ENCODE data around the gene LAMB3.
A peak's percentile ranks its signal among the peaks of the same experiment; 100 is the strongest.

The LAMB3 gene

DNA sequence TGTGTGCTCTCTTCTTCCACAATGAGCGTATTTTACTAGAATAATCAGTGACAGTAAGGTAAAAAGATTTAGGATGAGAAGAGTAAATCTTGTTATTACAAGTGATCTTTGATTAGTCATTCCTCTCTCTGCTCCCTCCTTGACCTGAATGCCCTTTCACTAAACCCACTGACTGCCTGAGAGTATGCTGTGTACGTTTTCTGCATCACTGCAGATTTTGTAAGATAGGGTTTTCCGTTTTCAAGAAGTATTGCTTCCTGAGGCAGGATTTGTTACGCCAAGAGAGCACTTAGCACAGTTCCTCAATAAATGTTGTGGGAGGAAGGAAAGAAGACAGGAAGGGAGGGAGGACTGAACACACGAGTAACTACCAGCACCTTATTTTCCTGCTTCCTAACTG is 7.7 kb upstream of the LAMB3 start:
- DNase-seq = no peak

DNA sequence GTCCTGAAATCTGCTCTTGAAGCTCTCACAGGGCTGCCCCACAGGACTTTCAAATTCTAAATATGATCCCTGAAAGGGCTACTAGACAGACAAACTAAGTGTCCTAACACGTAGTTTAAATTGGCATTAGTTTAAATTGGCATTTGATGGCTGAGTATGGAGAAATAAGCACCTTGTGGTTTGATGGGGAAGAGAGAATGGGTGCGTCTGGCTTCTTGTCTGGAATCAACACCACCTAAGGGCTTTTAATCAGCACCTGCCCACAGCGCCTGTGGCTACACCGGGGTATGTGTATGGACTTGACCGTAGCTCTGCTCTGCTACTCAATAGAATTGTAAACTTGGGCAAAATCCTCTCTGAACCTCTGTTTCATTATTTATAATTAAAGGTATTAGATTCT is 5.7 kb upstream of the LAMB3 start:
- DNase-seq = no peak

DNA sequence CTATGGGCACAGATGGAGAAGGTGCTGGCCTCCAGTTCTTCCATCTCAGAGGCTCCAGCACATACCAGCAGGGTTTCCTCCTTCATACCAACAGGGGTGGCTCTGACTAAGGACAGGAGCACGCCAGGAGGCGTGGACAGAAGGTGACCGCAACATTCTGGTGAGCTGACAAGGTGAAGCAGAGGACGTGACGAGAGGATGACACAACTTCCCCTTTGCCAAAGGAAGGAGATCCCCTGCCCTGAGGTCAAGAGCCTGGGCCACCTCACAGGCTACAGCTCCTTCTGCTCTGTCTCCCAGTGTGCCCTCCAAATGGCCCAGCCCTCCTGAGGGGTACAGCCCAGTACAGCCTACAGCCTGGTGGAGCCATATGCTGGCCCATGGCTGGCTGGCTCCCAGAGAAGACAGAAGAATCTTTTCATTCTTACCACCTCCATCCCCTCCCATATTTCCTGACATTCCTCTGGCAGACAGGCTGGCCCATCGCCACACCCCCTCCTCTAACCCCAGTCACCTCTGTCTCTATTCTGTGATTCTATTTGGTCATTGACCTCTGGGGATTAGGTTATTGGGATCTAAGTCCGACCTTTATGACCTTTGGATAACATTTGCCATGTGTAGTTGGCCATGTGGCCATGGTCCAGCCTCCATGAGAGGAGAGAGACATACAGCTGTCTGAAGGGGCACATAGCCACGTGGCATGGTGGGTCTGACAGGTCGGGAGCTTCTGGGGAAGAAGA is 5.1 kb upstream of the LAMB3 start:
- DNase-seq = no peak

DNA sequence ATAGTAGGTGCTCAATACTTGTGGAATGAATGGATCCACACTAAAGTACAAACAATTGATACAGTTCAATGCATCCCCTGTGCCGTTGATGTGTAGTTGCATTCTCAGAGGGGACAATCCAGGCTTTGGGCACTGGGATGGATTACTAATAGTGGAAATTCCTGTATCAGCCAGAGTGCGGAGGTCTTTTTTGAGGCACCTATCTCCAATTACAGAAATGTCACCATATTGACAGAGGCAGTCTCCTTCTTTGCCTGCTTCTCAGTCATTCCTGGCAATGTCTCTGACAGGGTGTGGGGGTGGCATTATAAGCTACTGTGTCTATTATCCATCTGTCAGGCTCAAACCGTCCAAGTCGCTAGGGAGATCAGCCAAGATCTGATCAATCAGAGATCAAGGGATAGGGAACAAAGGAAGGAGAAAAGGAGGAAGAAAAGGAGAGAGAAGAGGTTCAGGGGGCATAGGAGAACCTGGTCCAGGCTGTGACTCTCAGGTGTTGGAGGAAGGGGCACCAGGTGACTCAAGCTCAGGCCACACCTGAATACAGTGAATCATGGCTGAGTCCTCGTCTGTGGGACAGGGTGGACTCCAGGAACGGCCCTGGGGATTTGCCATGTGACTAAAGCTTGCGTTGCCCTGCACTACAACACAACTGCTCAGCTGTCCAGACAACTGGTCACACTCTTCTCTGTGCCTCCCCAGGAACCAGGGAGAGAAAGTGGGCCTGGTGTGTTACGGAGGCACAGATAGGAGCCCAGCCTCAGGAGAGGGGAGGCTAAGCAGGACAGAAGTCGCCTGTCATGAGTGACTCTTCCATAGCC is 3.4 kb upstream of the LAMB3 start:
- DNase-seq = no peak

DNA sequence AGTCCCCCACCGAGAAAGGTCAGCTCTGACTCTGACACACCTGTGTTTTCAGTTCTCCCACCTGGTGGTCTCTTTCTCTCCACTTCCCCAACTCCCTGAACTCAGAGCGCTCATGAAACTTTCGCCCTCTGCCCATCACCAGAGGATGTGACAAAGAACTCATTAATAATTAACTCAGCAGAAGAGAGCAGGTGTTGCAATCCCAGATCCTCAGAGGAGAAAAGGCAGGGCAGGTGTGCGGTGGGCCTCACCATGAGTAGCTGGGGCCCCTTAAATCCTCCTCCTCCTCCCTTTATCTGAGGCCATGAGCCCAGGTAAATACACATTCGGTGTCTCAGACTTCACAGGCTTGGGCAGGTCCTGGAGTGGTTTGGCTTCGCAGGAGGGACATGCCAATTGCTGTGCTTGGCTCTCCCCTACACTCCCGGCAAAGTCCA is 1.7 kb upstream of the LAMB3 start:
- no peak for DNase-seq

DNA sequence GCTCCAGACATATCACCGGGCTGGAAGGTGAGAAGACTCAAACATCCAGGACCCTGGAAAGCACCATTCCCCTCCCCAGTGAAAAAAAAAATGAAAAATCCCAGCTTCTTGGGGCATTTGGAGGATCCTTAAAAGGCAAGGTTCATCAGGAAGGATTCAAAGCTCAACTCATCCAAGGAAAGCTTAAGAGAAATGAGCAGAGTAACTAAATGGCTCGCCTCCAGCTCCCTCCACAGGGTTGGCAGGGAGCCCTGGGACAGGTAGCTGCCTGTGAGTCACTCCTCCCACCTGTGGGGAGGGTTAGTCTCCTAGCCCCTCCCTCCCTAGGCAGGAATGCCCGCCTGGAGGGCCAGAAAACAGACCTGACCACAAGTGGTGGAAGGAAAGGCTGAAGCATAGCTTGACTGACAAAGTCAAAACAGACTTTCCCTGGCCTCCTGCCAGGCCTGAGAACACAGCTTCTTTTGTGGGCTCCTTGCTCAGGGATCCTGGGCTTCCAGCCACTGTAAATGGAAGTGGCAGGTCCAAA is 712 bp upstream of the LAMB3 start:
- peak; percentile 5 to 57 for DNase-seq

DNA sequence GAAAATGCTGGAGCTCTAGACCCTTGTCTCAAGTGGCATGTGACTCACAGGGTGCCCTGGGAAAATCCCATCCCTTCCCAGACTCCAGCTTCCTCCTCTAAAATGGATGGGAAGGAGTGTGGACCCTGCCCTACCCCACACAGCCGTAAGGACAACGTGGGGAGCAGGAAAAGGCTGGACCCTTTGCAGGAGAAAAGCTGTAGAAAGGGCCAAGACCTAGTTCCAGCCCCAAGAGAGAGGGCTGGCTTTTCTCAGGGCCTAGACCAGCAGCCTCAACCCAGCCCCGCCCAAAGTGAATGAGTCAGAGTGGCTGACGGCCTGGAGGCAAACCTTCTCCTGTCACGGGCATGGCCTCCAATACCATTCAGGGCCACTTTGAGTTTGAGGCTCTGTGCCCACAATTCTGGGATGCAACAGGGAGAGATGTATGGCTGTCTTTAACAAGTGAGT is 1.1 kb downstream of the LAMB3 start:
- DNase-seq = no peak

DNA sequence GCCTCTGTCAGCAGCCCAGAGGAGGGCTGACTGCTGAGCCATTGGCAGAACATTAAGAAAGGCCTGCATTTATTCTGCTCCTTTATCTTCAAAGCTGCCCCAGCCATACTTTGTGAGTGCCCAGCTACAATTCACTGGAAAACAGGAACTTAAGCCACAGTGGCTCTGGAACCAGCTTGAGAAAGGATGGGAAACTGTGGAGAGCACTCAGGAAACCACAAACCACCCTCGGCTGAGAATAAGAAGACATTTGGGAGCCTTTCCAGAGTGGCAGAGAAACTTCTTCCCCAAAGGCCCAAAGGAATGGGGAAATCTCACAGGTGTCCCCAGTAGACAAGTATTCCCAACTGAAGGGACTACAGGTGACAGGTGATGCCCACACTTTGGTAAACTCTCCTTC is 1.8 kb downstream of the LAMB3 start:
- no peak for DNase-seq

DNA sequence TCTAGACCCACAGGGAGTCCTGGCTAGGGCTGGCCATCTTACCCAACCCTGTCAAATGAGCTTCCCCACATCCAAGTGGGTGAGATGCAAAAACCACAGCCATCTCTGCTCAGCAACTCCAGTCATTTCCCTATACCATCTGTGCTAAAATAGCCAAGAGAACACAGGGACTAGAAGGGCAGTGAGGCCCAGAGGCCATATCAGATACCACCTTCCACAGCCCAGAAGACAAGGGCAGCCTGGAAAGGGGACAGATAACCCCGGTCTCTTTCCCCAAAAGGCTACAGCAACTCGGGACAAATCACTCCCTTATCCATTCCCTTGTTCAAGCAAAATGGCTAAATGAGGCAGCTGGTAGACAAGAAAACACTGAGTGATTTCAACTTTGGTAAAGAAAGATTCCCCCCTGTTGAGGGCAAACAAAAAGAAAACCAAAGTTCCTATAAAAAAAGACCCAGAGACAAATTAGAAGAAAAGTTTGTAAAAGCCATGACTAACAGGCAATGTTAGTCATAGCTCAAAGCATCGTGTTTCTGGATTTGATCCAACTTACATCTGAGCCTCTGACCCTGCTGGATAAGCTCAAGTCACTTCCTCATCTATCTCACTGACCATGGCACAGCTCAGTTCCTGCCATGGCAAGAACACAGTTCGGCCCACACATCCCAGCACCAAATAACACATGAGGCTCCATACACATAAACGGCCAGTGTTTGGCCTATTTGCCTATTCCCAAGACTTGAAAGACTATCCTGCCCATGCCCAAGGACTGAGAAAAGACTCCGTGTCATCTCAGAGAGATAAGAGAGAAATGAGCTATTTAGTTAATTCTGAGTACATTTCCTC is 3.1 kb downstream of the LAMB3 start:
- no peak for DNase-seq

DNA sequence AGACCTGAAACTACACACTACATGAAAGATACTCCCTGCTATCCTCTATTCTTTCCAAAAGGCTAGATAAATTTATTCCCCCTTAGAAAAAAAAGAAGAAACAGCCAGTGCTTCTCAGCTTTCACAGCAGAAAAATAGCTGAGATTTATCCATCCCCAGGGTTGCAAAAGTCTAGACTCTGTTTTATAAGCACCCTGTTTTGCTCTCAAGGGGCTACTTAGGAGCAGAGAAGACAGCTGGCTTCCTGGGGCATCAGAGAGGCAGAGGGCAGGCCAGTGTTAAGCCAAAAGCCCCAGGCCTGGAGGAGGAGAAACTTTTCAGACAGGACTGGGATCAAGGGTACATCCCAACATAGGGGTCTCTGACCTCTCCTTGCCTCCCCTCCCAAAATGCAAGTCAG is 3.9 kb downstream of the LAMB3 start:
- no peak for DNase-seq

DNA sequence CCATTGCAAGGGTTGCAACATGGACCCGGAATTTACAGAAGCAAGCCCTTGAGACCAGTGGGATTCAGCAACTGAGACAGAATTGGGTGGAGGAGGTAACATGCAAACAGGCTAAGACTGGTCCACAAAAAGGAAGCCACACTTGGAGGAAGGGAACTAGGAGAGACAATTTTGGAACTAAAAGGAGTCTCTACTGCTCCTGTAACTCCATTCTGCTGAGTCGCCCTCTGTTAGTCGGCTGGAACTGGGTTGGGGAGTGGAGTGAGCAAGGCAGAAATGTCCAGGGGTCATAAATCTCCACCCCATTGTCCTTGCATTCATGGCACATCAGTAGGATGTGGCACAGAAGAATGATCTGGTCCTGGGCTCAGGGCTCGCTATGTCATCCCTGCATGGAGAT is 5.1 kb downstream of the LAMB3 start:
- DNase-seq = no peak

DNA sequence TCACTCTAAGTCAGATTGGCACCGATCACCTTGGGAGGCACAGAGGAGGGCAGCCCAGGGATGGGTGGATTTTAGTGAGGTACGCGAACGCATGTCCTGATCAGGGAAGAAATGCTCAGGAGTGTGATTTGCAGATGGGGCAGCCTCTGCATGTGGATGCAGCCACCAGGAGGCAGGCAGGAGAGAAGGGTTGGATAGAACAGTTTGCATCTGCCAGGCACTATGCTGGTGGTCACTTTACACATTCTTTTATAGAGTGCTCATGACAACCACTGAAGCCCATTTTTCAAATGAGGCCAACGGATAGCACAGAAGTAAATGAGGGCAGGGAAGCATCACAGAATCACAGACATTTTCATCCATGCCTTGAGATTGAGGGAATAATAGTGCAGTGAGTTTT is 5.7 kb downstream of the LAMB3 start:
- DNase-seq = no peak

DNA sequence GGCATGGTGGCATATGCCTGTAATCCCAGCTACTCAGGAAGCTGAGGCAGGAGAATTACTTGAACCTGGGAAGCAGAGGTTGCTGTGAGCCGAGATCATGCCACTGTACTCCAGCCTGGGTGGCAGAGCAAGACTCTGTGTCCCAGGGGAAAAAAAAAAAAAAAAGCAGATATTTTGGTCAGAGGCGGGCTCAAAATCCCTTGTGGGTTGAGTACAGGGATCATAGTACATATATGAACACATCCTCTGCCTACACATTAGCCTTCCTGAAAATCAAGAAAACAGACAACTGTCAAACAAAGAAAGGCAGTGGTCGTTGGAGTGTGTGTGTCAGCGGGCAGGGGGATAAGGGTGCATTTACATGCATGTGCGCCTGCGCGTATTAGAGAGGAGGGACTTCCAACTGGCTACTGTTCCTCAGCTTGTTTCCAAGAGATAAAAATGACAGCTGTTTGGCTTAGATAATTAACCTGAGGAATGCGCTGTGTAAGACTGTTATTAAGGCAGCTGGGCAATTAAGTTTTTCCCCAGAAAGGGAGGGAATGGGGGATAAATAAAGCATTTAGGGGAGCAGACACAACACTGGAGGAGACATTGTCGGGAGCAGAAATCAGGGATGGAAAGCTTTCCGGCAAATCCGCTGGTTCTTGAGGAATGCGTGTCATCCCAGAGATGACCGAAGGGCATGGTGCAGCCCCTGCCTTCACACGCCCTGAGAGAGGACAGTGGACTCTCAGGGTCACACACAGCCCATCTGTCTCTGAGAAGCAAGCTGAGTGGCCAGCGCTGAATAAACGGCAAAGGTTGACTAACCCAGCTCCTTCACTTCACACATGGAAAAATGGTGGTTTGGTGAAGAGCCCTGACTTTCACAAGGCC is 6.4 kb downstream of the LAMB3 start:
- no peak for DNase-seq

DNA sequence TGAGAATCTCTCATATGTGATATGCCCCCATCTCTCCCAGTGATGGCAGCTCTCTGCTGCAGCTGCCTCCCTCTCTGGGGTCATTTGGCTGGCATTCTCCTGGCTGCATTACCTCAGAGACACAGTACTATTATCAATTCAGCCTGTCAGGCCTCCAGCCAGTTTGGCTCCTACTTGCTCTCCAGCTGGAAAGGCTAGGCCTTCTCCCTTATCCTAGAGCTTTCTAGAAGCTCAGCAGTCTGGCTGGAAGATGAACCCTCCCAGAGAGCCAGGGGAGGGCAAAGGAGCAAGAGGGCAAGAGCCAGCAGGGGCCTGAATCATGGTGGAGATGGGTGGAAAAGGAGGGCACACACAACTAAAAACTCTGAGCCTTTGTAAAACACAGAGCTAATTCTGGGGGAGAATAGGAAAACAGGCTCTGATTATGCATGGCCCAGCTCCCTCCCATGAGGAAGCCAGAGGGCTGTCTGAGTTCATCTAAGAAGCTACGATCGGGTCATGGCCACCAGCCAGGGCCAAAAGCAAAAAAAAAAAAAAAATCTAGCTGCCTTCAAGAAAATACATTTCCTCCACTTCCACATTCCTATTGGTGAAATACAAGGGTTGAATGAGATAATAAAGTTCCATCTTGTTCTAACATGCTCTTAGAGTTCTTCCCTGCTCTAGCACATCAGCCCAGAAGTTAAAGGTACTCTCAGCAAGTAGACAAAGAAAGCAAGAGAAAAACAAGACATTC is 8.8 kb downstream of the LAMB3 start:
- DNase-seq = no peak

DNA sequence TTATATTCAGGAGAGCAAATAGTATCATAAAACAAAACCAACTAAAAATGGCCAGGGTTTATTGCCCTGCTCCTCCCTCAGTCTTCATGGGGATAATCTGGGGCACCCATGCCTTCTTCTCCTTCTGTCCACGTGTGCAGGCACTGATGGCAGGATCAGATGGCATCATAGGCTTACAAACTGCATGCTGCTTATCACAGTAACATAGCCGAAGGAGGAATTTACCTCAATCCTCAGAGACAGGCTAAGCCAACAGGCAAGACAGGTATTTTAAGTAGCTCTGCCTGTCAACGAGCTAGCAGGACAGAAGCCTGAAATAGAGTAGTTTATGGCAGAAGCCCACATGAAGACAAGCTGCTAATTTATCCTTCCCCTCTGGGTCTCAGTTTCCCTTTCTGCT is 9.4 kb downstream of the LAMB3 start:
- DNase-seq = no peak

DNA sequence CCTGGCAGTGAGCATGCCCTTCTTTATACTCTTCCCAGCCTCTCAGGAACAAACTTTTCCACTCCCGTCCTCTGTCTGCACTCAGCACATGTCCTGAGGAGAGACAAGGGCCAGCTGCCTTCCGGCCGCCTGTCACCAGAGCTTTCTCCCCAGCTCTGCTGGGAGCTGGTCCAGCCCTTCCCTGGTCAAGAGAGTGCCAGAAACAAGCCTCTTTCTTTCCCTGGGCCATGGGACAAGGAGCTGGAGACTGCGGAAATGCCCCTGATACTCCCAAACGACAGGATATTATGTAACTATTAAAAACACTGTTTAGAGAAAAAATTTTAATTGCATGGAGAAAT is 10.4 kb downstream of the LAMB3 start:
- no peak for DNase-seq

DNA sequence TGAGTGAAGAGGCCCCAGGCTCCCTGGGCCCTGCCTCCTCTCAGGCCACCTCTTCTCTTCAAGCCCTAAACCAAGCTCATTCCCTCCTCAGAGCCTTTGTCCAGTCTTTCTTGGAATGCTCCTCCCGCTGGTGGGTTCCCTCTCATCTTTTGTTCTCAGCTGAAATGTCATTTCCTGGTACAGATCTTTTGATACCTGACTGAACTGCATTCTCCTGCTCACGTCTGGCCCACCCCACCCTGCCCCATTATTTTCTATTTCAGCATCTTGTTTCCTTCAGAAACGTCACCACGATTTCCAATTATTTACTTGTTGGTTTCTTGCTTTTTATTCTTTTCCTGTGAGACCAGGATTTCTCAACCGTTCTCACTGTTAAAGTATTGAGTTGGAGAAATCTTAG is 16.4 kb downstream of the LAMB3 start:
- DNase-seq = no peak

DNA sequence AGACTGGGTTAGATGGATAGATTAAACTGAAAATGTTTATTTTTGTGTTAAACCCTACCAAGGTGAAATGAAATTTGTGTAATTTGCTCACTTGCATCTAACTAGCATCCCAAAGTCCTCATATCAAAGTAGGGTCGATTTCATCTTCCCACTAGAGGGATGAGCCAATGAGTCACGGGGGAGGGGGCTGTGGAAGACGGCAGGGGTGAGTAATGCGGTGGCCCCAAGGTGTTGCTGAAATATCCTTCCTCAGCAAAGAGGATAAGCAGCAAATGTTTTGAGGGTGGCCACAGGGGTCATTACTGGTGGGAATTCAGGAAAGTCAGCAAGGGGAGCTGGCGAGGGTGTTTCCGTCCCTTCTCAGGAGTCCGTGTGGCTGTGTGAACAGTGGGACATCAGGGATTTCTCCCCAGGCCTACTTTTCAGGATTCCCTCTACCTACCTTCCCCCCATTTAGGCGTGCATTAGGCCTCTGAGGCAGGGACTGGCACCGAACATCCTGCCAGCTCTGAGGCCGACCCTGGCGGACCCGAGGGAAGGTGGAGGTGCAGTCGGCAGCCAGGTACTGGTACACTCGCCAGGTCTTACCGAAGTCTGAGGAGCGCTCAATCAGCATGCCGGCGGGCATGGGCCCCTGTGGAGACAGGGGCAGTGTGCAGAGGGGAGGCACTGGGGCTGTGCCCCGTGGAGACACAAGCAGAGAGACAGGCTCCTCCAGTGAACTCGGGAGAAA is 18.1 kb downstream of the LAMB3 start:
- DNase-seq = no peak

DNA sequence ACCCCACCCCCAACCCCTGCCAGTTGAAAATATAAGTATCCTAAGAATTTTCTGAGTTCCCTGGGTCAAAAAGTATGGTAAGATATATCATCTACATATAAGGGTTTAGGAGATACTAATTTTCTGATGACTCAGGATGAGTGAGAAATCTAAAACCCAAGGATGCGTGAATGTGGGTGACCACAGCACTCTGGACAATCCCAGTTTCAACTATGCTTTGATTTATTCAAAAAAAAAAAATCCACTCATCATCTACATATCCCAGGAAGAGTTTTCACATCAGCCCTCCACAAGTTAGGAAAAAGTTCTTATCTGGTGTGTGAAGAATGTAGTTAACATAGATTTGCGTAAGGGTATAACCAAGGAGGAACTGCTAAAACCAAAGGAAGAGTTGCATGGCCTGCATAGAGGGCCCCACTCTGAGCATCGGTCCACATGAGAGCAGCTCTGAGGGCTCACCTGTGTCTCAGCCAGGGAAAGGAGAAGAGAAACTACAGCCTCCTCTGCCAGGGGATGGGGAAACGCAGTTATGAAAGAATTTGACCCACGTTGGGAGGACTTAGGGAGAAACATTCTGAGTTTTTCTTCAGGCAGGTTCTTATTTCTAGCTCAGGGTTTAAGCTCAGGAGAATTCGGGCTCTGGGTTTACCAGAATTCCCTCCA is 18.8 kb downstream of the LAMB3 start:
- DNase-seq = no peak
